GM10248 (cell line): ENCODE measurements around the gene IFNK.

Experiments
- CTCF ChIA-PET: fragments of 300-600 bp; sonication (Branson Sonifier 250); formaldehyde crosslinking; extraction: SDS; loops from one replicate; lab custom pipeline; 2021; ENCODE audit warnings: antibody characterized with exemption; lab: Yijun Ruan, JAX
- POLR2A ChIA-PET: fragments of 350-650 bp; sonication (Branson Sonifier 250); formaldehyde crosslinking; extraction: SDS; loops from one replicate; lab custom pipeline; 2020; ENCODE audit warnings: antibody characterized with exemption; lab: Yijun Ruan, JAX
- DNase-seq: peaks from one replicate; pipeline ENCODE4 v3.0.0; 2012; ENCODE audit errors: extremely low spot score
- TF ChIP-seq, protein P1 (sequence below): IDR thresholded peaks from 2 replicates; pipeline ENCODE4 v1.5.1; 2012; ENCODE audit warnings: mild to moderate bottlenecking, low read depth; ENCODE audit errors: extremely low read depth, missing control alignments, control extremely low read depth

Gene IFNK

DNA sequence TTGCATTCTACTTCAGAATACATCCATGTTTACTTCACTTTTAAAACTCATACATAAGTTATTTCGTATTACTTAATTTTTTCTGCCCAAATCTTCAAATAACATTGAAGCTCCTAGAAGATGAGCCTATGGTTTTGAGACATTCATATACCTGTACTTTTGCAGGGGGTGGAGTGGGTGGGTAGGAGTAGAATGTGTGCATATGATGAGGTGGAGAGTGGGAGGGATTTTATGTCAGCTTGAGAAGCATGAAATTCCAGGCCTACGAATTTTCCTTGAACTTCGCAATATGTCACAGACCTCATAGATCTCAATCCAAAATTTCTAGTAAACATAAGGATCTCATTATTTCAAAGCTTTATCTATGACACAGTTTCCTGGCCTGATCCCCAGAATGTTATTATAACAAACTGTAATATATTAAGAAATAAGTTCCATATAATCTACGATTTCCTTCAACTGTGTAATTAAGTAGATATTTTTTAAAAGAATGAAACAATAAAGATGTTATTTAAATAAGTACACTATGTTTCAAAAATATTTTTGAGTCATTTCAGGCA is 25.2 kb downstream of the IFNK start:
- POLR2A ChIA-PET = interaction anchor here (0.7 kb wide), 1 partner anchor 18 kb away, joined by 4 read pairs; no protein-coding TSS in a partner anchor
- CTCF ChIA-PET = interaction anchor here (0.7 to 4.8 kb wide), 3 partner anchors 19 to 217 kb away, joined by 3 to 41 read pairs (median 11); partner anchors contain the start of gene MOB3B

DNA sequence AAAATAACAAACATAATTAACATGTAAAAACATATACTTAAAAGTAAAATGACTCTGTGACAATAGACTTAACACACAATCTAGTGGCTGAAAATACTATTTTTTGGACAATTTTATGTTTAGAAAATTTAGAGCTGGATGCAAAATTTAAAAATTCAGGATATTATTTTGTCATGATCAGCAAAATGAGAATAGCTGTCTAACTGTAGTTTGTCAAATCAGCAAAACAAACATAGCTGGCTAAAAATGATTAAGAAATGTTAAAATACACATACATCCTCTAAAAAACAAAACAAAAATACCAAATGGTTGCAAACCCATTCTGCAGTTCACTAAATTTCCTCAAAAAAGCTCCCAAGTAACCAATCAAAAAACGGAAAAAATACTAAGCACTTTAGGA is 30.6 kb downstream of the IFNK start:
- ChIA-PET POLR2A (no interaction called here), CTCF (interaction anchor here (1.3 kb wide), 1 partner anchor 14 kb away, joined by 3 read pairs; no protein-coding TSS in a partner anchor)
- DNase-seq = no peak
- TF ChIP-seq, protein P1, sequence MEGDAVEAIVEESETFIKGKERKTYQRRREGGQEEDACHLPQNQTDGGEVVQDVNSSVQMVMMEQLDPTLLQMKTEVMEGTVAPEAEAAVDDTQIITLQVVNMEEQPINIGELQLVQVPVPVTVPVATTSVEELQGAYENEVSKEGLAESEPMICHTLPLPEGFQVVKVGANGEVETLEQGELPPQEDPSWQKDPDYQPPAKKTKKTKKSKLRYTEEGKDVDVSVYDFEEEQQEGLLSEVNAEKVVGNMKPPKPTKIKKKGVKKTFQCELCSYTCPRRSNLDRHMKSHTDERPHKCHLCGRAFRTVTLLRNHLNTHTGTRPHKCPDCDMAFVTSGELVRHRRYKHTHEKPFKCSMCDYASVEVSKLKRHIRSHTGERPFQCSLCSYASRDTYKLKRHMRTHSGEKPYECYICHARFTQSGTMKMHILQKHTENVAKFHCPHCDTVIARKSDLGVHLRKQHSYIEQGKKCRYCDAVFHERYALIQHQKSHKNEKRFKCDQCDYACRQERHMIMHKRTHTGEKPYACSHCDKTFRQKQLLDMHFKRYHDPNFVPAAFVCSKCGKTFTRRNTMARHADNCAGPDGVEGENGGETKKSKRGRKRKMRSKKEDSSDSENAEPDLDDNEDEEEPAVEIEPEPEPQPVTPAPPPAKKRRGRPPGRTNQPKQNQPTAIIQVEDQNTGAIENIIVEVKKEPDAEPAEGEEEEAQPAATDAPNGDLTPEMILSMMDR = no peak

More for the DNA sequence above, 25.2 kb downstream of the IFNK start:
- no peak for DNase-seq
- TF ChIP-seq, protein P1 = no peak

DNA sequence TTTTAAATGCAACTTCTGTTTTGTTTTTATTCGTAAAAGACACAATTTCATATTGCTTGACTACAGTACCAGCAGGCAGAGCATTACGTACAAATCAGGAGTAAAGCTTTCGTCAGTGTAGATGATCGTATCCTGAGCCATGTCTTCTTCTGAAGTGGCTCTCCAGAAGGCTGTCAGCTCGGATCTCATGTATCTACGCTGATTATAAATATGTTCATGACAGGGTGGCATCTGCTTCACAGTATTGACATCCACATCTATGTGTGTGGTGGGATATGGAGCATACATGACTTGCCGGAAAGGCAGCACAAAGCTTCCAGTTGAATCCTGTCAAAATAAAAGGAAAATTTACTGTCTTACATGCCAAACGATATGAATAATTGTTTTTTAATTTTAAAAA is 32.4 kb downstream of the IFNK start:
- CTCF ChIA-PET = interaction anchor here (1.0 to 1.1 kb wide), 2 partner anchors 16 to 224 kb away, joined by 3 read pairs; no protein-coding TSS in a partner anchor
- TF ChIP-seq, protein P1 = no peak

DNA sequence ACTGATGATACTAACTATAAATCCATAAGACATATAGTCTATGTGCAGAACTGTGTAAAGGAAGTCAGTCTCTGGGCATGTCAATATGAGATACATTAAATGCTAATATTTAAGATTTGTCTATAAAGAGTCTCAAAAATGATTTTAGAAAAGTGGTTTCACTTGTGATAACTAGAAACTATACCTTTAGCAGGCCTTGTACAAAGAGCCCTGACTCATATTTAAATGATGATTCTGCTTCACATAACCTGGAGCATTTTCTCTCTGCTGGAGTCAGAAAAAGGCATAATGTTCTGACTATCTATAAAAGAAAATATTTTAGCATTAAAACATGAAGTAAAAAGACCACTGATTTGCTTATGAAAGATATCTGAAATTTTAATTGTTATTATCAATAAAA is 34.2 kb downstream of the IFNK start:
- POLR2A ChIA-PET = no interaction called here

More for the DNA sequence above, 32.4 kb downstream of the IFNK start:
- DNase-seq = no peak
- POLR2A ChIA-PET = no interaction called here

DNA sequence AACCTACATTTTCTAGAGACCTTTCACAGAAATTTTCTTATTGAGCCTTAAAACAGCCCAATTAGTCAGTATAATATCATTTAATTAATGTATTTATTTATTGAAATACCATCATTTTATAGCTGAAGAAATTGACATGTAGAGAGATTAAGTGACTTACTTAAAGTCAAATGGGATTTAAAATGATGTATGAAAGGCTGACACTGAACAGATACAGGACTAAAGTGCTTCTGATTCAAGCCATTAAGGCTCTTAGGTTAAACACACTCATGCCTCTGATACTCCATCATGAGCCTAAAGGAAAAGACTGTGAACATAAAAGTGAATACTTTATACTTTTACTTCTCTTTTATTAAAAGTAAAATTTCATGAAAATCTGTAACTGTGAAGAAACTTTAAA is 36.4 kb downstream of the IFNK start:
- DNase-seq = no peak
- TF ChIP-seq, protein P1 = no peak
- ChIA-PET CTCF (interaction anchor here (1.2 to 1.9 kb wide), 7 partner anchors 9 to 228 kb away, joined by 3 to 14 read pairs (median 5); partner anchors contain the start of genes C9orf72 and MOB3B), POLR2A (interaction anchor here (1.0 kb wide), 1 partner anchor 12 kb away, joined by 3 read pairs; the partner anchor contains the start of gene C9orf72)

More for the DNA sequence above, 34.2 kb downstream of the IFNK start:
- TF ChIP-seq, protein P1 = no peak
- DNase-seq = no peak
- CTCF ChIA-PET = no interaction called here

- ChIA-PET POLR2A (no interaction called here), CTCF (interaction anchor here (1.5 to 1.6 kb wide), 2 partner anchors 14 to 229 kb away, joined by 4 to 5 read pairs; no protein-coding TSS in a partner anchor)
- DNase-seq = no peak
- TF ChIP-seq, protein P1 = no peak
Measured at GRCh38 chr9:27561685-27562084, 37.6 kb downstream of the IFNK start.
